SIG-M5 (cell line): ENCODE results near the gene IFI30.

Experiments
- DNase-seq: peaks from one replicate; lab custom pipeline; 2025; lab: John Stamatoyannopoulos, UW

Gene IFI30

DNA sequence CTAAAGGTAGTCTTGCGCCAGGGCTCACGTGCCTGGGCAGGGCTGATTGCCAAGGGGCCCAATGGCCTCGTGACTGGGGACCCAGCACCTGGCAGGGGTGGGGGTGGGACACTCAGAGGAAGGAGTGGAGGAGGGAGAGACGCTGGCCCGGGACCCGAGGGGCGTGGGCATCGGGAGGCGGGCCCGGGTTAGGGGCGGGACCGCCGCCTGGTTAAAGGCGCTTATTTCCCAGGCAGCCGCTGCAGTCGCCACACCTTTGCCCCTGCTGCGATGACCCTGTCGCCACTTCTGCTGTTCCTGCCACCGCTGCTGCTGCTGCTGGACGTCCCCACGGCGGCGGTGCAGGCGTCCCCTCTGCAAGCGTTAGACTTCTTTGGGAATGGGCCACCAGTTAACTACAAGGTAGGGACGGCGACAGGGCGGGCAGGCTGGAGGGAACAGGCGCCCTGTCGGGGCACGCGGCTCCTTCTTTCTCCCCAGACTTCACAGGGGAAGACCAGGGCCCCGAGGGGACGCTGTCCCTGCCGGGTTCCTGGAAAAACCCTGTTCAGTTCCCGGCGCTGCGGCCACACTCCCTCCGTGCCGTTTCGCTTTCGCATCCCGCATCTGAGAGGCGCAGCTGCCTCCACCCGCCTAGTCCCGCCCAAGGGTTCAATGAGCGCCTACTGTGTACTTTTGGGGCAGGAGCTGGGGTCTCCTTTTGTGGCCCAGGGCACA, at the start of gene IFI30:
TSS of gene IFI30 (plus strand) at position 242 of the 717 bp plus-strand sequence. CDS start at position 271, 29 bp downstream.
- DNase-seq: no peak

DNA sequence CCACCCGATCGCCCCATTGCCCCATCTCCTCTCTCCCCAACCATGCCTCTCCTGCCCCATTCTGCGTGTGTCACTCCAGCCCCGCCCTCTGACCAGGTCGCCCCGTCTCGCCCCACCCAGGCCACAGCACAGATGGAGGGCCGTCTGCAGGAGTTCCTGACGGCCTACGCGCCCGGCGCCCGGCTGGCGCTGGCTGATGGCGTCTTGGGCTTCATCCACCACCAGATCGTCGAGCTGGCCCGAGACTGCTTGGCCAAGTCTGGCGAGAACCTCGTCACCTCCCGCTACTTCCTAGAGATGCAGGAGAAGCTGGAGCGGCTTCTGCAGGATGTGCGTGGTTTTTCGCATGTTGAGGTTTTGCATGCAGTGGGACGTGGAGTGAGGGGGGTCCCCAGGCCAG, 49.8 kb upstream of the IFI30 start:
- DNase-seq: no peak

DNA sequence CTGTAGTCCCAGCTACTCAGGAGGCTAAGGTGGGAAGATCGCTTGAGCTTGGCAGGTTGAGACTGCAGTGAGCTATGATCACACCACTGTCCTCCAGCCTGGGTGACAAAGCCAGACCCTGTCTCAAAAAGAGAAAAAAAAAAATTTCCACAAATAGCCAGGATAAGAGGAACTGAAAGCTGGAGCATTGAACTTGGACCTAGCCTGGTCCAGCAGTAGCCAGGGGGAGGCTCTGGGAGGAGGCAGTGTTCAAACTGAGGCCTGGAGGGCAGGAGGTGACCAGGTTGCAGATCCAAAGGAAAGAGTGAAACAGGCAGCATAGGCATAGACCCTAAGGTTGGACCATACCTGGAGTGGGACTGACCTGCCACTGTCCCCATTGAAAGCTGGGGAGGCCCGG, 47.5 kb upstream of the IFI30 start:
- no peak for DNase-seq

DNA sequence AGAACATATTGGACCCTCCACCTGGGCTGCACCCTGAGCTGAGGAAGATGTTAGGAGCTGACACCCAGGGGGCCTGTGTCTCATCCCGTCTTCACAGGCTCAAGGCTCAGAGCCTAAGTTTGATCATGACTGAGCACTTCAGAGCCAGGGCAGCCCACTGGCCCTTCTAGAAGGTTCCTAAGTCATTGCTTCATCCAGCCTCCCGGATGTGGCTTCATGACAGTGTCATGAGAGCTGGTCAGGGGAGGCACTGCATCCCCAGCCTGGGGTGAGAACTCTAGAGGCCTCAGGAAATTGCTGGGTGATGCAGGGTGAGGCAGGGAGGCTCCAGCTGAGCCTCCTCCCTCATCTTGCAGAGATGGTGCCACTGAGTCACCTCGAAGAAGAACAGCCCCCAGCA, 45.6 kb upstream of the IFI30 start:
- no peak for DNase-seq

DNA sequence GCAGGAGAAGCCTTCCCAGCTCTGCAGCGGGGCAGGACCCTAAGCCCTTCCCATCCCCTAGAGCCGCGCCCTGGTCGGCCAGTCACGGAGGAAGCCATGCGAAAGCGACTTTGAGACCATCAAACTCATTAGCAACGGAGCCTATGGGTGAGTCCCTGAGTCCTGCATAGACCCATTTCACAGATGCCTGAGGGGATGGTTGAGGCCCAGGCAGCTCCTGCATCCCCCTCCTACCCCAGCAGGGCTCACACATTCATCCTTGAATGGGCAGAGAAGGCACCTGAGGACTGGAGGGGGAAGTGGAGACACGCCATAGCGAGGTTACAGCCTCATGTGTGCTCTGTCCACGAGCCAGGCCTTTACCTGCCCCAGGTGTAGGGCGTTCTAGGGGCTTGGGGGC, 44.8 kb upstream of the IFI30 start:
- DNase-seq: no peak

DNA sequence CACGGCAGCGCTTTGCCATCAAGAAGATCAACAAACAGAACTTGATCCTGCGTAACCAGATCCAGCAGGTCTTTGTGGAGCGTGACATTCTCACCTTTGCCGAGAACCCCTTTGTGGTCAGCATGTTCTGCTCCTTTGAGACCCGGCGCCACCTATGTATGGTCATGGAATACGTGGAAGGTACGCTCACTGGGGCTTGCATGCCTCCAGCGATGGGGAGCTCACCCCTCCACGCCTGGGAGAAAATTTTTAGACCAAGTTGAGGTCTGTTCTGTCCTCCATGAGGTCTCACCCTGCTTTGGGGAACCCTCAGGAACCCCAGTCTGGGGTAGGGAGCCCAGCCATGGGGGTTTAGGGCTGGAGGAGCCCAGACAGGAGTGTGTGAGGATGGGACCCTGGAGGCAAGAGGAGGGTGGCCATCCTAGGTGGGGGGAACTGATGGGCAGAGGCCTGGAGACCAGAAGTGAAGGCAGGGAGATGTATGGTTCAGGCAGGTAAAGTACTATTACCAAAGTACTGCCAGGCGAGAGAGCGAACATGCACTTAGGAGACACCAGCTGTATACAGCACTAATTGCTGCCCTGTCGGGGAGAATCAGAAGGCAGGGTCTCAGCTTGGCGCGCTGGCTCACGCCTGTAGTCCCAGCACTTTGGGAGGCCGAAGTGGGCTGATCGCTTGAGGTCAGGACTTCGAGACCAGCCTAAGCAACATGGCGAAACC, 42.9 kb upstream of the IFI30 start:
- DNase-seq: no peak

DNA sequence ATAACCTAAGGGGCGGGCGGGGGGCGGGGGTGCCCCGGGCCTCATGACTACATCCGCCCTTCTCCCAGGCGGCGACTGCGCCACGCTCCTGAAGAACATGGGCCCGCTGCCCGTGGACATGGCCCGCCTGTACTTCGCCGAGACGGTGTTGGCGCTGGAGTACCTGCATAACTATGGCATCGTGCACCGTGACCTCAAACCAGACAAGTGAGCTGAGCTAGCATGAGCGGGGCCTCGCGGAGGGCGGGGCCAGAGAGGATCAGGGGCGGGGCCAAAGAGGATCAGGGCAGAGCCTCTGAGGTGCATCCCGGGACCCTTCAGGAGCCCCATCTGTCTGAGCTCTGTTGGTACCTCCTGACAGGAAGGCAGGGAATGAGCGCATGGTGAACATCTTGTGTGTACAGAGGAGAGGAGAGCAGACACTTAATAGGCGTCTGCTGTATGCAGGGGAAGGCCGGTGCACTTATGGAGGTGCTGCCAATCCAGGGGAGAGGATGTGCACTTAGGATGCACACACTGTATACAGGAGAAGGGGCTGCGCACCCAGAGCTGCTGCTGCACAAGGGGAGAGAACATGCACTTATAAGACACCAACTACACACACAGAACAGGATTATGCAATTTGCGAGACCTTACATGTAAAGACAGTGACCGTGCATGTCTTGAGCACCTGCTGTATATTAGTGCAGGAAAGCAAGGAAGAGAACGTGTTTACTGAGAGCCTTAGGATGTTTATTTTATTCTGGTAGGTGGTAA, 41.6 kb upstream of the IFI30 start:
- DNase-seq: no peak

DNA sequence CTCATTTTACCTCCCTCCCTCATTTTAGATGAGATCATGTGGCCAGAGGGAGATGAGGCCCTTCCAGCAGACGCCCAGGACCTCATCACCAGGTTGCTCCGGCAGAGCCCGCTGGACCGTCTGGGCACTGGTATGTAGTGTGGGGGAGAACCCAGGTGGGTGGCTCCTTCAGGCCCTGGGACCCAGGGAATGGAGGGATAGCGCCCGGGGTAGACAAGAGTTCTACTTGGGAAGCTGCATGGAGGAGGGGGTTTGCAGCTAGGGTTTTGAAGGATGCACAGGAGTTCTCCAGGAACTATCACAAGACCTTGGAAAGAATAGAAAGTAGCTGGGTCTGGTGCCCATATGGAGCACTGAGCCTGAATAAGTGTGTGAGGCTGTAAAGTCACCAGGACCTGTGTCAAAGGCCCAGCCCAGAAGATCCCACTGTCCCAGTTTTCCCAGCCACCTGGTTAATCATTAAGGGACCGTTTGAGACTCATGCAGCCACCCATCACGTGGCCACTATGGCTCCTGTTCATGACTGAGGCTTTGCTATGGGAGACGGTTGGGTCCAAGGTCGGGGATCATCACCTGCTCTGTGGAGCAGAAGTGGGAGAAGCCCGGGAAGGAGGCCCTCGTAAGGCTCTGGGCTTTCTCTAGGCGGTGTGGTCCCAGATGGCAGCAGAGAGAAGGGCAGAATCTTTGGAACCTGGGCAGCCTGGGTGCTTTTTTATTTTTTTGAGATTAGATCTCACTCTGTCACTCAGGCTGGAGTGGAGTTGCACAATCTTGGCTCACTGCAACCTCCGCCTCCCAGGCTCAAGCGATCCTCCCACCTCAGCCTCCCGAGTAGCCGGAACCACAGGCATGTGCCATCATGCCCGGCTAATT, 37.7 kb upstream of the IFI30 start:
- DNase-seq: no peak

DNA sequence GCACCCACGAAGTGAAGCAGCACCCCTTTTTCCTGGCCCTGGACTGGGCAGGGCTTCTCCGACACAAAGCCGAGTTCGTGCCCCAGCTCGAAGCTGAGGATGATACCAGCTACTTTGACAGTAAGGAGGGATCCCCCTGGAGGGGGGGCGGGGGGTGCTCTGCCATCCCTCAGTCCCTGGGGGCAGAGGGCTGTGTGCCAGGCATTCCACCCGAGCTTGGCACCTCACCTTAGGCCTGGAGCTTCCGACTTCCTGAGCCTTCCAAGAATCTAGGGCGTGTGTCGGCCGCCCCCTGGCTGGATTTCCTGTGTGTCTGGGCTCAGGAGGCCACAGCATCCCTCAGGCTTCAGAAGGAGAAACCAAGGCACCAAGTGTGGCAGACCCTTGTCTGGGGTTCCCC, 36.4 kb upstream of the IFI30 start:
- no peak for DNase-seq

DNA sequence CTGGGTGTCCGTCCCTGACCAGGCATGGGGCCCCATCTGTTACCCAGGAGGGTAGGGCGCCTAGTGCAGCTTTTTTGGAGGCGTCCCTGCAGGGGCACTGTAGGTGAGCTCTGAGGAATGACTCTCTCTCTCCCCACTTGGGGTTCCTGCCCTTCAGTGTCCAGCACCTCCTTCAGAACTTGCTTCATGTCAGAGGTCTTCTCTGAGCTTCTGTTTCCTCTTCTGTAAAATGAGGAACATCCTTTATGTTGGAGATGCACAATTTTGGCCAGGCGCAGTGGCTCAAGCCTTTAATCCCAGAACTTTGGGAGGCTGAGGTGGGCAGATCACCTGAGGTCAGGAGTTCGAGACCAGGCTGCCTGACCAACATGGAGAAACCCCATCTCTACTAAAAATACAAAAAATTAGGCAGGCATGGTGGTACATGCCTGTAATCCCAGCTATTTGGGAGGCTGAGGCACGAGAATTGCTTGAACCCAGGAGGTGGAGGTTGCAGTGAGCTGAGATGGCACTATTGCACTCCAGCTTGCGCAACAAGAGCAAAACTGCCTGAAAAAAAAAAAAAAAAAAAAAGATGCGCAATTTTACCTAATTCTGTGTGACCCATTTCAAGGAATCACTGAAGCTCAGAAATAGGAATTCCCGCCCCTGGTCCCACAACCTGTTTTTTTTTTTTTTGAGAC, 35.8 kb upstream of the IFI30 start:
- no peak for DNase-seq

DNA sequence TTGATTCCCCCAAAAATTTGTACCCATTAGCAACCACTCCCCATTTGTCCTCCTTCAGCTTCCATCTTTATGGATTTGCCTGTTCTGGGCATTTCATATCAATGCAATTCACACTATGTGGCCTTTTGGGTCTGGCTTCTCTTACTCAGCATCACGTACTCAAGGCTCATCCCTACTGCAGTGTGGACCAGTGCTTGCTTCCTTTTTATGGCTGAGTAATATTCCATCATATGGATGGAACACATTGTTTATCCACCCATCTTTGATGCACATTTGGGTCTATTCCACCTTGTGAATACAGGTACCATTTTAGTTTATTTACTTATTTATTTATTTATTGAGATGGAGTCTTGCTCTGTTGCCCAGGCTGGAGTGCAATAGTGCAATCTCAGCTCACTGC, 33.1 kb upstream of the IFI30 start:
- no peak for DNase-seq

DNA sequence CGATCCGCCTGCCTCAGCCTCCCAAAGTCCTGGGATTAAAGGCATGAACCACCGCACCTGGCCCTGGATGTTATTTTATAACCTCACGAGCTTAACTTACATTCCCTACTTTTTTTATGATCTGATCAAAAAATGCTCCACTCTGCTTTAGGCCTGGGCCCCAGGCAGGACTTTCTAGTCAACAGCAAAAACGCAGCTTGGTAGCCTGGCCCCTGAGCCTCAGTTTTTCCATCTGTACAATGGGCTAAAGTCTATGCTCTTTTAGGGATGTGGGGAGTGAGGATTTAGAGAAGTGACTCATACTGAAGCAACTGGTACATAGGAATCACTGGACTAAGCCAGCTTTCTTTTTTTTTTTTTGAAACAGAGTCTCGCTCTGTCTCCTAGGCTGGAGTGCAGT, 32.6 kb upstream of the IFI30 start:
- DNase-seq: no peak

DNA sequence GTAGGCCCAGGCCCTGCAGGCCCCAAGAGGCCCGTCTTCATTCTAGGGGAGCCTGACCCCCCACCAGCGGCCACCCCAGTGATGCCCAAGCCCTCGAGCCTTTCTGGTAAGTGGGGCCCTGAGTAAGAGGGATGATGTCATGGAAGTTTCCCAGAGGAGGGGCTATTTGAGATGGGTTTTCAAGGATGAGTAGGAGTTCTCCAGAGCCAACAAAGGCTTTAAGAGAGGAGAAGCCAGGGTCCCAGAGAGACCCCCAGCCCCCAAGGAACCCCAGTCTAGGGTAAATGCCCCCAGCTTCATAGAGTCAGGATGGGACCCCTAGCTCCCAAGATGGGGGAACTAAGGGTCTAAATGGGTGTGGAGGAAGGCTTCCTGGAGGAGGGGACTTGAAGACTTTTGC, 29.7 kb upstream of the IFI30 start:
- no peak for DNase-seq

DNA sequence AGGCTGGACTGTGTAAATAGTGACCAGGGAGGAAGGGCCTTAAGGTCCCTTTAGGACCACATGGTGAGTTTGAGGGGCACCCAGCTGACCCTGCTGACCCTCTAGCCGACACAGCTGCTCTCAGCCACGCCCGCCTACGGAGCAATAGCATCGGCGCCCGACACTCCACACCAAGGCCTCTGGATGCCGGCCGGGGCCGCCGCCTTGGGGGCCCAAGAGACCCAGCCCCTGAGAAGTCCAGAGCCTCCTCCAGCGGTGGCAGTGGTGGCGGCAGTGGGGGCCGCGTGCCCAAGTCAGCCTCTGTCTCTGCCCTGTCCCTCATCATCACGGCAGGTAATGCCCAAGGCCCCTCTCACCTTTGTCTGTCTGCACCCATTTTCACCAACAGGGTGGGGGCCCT, 29.3 kb upstream of the IFI30 start:
- no peak for DNase-seq

DNA sequence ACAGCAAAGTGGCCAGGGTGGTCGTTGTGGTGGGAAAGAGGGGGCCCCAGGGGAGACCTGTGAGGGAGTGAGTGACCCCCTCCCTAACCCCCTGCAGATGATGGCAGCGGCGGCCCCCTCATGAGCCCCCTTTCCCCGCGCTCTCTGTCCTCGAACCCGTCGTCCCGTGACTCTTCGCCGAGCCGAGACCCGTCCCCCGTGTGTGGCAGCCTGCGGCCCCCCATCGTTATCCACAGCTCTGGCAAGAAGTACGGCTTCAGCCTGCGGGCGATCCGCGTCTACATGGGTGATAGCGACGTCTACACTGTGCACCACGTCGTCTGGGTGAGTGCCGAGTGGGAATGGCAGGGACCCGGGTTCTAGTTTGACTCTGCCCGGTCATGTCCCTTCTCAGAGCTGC, 28.7 kb upstream of the IFI30 start:
- DNase-seq: no peak

DNA sequence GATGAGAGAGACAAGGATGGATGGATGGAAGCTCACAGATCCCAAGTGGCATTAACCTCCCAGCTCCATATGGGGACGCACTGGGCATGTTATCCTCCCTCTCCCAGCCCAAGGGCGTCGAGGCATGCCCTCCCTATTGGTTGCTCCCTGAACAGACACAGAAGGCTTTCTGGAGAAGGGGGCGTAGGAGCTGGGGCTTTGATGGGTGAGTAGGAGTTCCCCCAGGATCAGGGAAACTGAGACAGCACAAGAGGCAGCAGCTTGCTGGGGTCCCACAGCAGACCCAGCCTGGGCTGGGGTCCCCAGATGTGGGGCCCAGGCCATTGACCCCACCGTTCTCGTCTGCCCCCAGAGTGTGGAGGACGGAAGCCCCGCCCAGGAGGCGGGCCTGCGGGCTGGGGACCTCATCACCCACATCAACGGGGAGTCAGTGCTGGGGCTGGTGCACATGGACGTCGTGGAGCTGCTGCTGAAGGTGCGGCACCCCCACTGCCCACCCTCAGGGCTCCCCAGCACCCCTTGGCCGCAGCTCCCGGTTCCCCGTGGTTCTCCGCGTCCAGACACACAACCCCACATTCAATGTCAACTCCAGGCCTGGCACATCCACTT, 28.1 kb upstream of the IFI30 start:
- DNase-seq: no peak

DNA sequence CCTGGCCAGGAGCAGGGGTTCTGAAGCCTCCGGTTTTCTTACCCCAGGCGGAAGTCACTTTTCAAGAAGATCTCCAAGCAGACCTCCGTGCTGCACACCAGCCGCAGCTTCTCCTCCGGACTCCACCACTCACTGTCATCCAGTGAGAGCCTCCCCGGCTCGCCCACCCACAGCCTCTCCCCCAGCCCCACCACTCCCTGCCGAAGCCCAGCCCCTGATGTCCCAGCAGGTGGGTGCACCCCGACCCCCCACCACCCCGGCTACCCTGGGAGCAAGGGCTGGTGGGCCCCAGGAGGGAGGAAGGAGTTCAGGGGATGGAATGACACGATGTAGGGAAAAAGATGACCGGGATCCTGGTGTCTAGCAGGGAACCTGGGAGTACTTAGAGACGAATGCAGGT, 26.2 kb upstream of the IFI30 start:
- no peak for DNase-seq

DNA sequence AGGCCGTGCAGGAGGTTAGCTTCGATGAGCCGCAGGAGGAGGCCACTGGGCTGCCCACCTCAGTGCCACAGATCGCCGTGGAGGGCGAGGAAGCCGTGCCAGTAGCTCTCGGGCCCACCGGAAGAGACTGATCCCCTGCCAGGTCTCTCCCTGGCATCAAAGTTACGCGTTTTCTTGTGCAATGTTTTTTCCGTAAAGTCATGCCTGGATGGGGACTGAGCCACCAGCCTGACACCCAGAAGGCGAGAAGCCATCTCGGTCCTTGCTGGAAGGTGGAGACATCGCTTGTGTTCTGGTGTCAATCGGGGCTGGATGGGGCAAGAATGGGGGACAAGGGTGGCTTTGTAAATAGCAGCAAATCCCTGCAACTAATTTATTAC, 24.0 kb upstream of the IFI30 start:
- no peak for DNase-seq

DNA sequence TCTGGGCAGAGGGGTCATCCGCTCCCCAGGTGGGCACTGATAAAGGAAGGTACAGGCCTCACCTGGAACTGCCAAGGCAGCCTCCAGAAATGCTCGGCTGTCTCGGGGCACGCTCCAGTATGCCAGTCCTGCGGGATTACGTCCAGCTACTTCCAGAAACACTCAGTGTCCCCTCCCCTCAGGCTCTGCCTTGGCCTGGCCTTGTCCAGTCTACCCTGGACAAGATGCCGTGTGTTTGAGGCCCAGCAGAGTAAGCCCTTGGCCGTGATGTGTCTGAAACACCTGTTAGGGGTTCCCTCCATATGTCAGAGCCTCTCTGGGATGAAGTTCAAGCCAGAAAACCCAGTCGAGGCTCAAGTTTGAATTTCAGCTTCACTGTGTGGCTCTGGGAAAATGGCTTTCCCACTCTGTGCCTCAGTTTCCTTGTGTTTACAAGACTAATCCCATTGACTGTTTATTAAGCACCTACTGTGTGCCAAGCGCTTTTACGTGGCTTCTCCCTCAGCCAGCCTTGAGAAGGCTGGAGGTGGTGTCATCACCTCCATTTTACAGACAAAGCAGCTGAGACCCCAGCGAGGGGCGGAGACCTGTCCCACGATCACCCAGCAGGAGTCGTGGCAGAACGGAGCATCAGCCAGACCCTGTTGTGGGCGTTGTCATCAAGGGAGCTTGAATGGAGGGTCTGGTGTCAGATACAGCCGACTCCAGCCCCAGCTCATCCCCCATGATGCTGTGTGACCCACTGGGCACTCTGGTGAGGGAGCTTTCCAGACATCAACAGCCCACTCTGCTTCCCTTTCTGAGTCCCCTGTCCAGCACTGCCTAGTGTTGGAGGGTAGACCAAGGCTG, 22.6 kb upstream of the IFI30 start:
- no peak for DNase-seq

DNA sequence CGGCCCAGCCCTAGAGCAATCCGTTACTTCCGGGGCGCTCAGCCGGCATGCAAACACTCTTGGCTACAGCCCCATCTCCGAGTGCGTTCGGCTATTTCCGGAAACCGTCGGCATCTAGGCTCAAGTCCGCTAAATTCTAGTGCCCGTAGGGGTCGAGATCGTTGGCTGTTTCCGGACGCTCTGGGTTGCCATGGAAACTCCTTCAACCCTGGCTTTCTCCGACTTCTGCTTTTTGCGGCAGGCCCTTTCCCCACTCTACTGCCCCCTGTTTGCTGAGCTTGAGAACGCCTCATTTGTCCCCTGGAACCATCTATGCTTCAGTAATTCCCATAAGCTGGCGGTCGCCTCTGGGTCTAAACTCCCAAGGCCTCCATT, 21.2 kb upstream of the IFI30 start:
- peak; percentile 97 for DNase-seq
